Posterior cingulate gyrus (tissue), 11 donors: ENCODE results near the gene CYB561A3.
A peak's percentile ranks its signal among the peaks of the same experiment; 100 is the strongest.
"Not testable (repeated sequence)": the region's sequence is repeated elsewhere in the genome, so short reads cannot be mapped to it uniquely, and the experiment has no call there.

Source experiments
- DNase-seq, 10 donors: peaks; one replicate each; pipeline versions ENCODE4 v3.0.0 to v3.0.0-alpha.2; 2020 to 2021; ENCODE audit warnings: mixed read lengths in 3 of 10
- intact Hi-C: fragments of 100-400 bp; cut with DNase I; formaldehyde crosslinking; loops from one replicate; pipeline ENCODE4 v1.15.1; 2023

Gene CYB561A3

GRCh38 chr11:61361741-61362541, at the start of gene CYB561A3, which contains the start of gene TMEM138:
Gene CYB561A3, minus strand, starts transcription at chr11:61361882. Its CDS starts 5,169 bp downstream, at chr11:61356713.
Gene TMEM138, plus strand, starts transcription at chr11:61362374. Its CDS starts 2,017 bp downstream, at chr11:61364391.
- intact Hi-C loops, result loop anchor here (1.0 kb wide), 1 partner anchor 29 kb away; the partner anchor contains the start of genes DDB1 and TKFC
- peak; percentile 89 to 99 (median 94) for DNase-seq

GRCh38 chr11:61406991-61407728, 45.5 kb upstream of the CYB561A3 start:
- intact Hi-C loops, result no loop called here
- DNase-seq, result no peak

GRCh38 chr11:61406067-61406466, 44.4 kb upstream of the CYB561A3 start:
- no peak for DNase-seq
- intact Hi-C loops, result no loop called here

- intact Hi-C loops, result no loop called here
- no peak for DNase-seq
These were observed 43.0 kb upstream of the CYB561A3 start for GRCh38 chr11:61404641-61405040.

GRCh38 chr11:61404103-61404502, 42.4 kb upstream of the CYB561A3 start:
- intact Hi-C loops, result no loop called here
- DNase-seq, result no peak

GRCh38 chr11:61403658-61404057, 42.0 kb upstream of the CYB561A3 start:
- DNase-seq, result no peak
- intact Hi-C loops, result no loop called here

- intact Hi-C loops, result no loop called here
- no peak for DNase-seq
These were observed 39.9 kb upstream of the CYB561A3 start for GRCh38 chr11:61401573-61401972.

GRCh38 chr11:61401173-61401572, 39.5 kb upstream of the CYB561A3 start:
- DNase-seq, result no peak
- intact Hi-C loops, result no loop called here

- peak in 1 of 10 donors; percentile 8 for DNase-seq
- intact Hi-C loops, result no loop called here
These were observed 31.4 kb upstream of the CYB561A3 start for GRCh38 chr11:61392981-61393595.

- intact Hi-C loops, result no loop called here
- no peak for DNase-seq
These were observed 28.5 kb upstream of the CYB561A3 start for GRCh38 chr11:61390161-61390560.

- no peak for DNase-seq
- intact Hi-C loops, result loop anchor here (1.0 kb wide), 1 partner anchor 48 kb away; no protein-coding TSS in a partner anchor
These were observed 22.9 kb upstream of the CYB561A3 start for GRCh38 chr11:61384271-61385242.

- DNase-seq, intact Hi-C loops: not testable (repeated sequence)
These were observed 22.2 kb upstream of the CYB561A3 start for GRCh38 chr11:61383859-61384258.

- intact Hi-C loops, result no loop called here
- no peak for DNase-seq
These were observed 19.2 kb upstream of the CYB561A3 start for GRCh38 chr11:61380884-61381283.

- no peak for DNase-seq
- intact Hi-C loops, result no loop called here
These were observed 17.1 kb upstream of the CYB561A3 start for GRCh38 chr11:61378713-61379313.

GRCh38 chr11:61377461-61378160, 15.9 kb upstream of the CYB561A3 start:
- intact Hi-C loops, result no loop called here
- no peak for DNase-seq

GRCh38 chr11:61375761-61376108, 14.1 kb upstream of the CYB561A3 start:
- intact Hi-C loops, result no loop called here
- DNase-seq, result no peak

GRCh38 chr11:61372659-61373420, 11.2 kb upstream of the CYB561A3 start:
- intact Hi-C loops, result no loop called here
- no peak for DNase-seq

- intact Hi-C loops, result no loop called here
- DNase-seq, result no peak
These were observed 8.8 kb upstream of the CYB561A3 start for GRCh38 chr11:61370349-61371005.
